GM12872 (cell line): ENCODE results near the gene DTX1.

Source experiments
- CTCF ChIP-seq: IDR thresholded peaks from 3 replicates; pipeline ENCODE4 v1.5.1; 2011; ENCODE audit warnings: low read depth, mild to moderate bottlenecking, low read length, moderate library complexity; ENCODE audit not compliant: insufficient read depth

DTX1 gene

GRCh38 chr12:113140706-113141105 is 84.2 kb downstream of the DTX1 start:
- no peak for TF ChIP-seq CTCF

DNA sequence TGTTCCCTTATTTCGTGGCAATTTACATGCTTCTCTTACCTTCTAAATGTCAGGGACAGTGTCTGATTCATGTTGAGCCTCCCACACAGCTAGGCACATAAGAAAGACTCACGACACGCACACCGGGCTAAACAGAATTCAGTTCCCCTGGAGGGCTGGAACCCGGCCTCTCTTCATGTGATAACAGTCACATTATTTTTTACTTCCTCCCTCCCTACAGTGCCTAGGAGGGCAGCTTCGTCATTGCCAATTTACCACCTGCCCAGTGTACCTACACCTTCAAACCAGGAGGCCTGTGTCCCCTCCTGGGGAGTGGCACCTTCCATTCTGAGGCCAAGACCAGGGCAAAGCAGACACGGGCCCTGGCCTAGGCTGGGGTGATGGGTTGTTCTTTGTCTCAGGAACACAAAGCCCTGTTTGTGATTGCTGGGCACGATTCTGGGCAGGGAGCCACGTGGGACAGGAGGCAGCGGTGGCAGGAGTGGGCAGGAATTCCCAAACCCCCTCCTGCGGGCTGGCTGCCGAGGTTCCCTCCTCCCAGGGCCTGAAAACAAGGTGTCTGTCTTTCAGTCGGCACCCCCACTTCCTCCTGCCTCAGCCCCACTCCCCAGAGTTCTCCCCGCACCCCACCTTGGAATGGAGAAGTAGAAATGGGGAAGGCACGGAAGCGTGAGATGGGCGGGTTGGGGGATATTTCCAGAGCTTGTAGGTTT is 85.8 kb downstream of the DTX1 start:
- TF ChIP-seq CTCF, result no peak

DNA sequence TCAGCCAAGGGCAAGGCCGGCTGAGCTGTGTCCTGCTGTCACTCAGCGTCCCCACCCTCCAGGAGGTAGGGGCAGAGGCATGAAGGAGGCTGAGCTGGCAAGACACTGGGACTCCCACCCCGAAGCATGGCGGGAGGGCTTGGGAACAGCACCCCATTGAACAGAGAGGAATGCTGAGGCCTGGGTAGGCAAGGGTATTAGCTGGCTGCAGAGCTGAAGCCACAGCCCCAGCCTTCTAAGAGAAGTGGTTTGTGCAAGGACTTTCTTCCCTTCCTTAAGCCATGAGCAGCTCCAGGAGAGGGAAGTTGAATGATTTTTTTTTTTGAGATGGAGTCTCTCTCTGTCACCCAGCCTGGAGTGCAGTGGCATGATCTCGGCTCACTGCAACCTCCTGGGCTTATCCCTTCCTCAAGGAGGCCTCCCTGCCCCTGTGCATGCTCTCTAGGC is 86.4 kb downstream of the DTX1 start:
- TF ChIP-seq CTCF, result no peak

DNA sequence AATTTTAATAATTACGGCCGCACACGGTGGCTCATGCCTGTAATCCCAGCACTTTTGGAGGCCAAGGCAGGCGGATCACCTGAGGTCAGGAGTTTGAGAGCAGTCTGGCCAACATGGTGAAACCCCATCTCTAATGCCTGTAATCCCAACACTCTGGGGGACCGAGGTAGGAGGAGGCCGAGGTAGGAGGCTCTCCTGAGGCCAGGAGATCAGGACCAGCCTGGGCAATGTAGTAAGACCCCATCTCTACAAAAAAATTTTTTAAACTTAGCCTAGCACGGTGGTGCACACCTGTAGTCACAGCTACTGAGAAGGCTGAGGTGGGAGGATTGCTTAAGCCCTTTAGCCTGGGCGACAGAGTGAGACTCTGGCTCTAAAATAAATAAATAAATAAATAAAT is 87.4 kb downstream of the DTX1 start:
- no peak for TF ChIP-seq CTCF

DNA sequence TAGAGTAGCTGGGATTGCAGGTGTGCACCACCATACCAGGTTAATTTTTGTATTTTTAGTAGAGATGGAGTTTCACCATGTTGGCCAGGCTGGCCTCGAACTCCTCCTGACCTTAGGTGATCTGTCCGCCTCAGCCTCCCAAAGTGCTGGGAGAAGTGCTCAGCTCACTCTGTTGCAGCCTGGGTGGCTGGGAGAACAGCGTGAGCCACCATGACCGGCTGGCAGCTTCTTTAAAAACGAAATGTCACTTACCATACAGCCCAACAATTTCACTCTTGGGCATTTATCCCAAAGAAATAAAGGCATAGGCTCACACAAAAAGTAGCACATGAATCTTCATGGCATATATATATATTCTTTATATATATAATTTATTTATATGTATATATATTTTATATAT is 88.3 kb downstream of the DTX1 start:
- TF ChIP-seq CTCF, result no peak

- no peak for TF ChIP-seq CTCF
Observed at GRCh38 chr12:113145720-113146551, 89.4 kb downstream of the DTX1 start.

- TF ChIP-seq CTCF, result no peak
Observed at GRCh38 chr12:113146999-113147398, 90.5 kb downstream of the DTX1 start.
